Testis (tissue), 3 donors: ENCODE measurements around the gene ESRRB. TPM values are rescaled to one million over a fixed set of nuclear protein-coding genes. Genes with fewer than 3 reads are reported as not detected.

ENCODE experiments used
- DNase-seq: peaks from one replicate; pipeline ENCODE4 v3.0.0-alpha.2; 2019
- H3K27ac ChIP-seq, 2 donors: fragments of 200-600 bp; sonication (generic); one replicate each; pipeline ENCODE4 v1.5.1; 2019
- H3K27me3 ChIP-seq: fragments of 200-600 bp; sonication (generic); one replicate; pipeline ENCODE4 v1.5.1; 2019
- H3K36me3 ChIP-seq: fragments of 200-600 bp; sonication (generic); one replicate; pipeline ENCODE4 v1.5.1; 2017; ENCODE audit warnings: low read depth; ENCODE audit errors: missing control alignments
- H3K4me1 ChIP-seq: fragments of 200-600 bp; sonication (generic); one replicate; pipeline ENCODE4 v1.5.1; 2019
- H3K4me3 ChIP-seq, 2 donors: fragments of 200-600 bp; sonication (generic); one replicate each; pipeline ENCODE4 v1.5.1; 2017 to 2019
- H3K9me3 ChIP-seq: fragments of 200-600 bp; sonication (generic); one replicate; pipeline ENCODE4 v1.5.1; 2017
- CTCF ChIP-seq, 3 experiments: fragments of 450-650 bp in 2 of 3; fragments of 200-600 bp in 1 of 3; sonication (generic) in 1 of 3; IDR thresholded peaks; one replicate each; pipeline ENCODE4 v1.5.1; 2016 to 2019; ENCODE audit warnings: antibody characterized with exemption in 3 of 3, mild to moderate bottlenecking in 2 of 3, moderate library complexity in 1 of 3
- POLR2A ChIP-seq: fragments of 450-650 bp; IDR thresholded peaks from one replicate; pipeline ENCODE4 v1.6.1; 2017; ENCODE audit warnings: antibody characterized with exemption, mild to moderate bottlenecking, moderate library complexity
- WGBS, 2 donors: methylation state at CpG; one replicate each; pipeline ENCODE4 v1.1.5; 2018; 5-methylcytosine and 5-hydroxymethylcytosine counted together
- intact Hi-C: fragments of 100-400 bp; cut with DNase I; formaldehyde crosslinking; loops from one replicate; pipeline ENCODE4 v1.15.1; 2023; ENCODE audit warnings: low total_unique reads
- polyA plus RNA-seq: library from polyadenylated mRNA; stranded (reverse); fragments of 350-450 nt; fragmentation: Illumina TruSeq; extraction: RNeasy Lipid Tissue Mini Kit (QIAGEN cat#74804); gene quantifications from one replicate; pipeline ENCODE4 v1.2.3, GENCODE V29; 2014; ENCODE audit warnings: low read depth, low replicate concordance; ENCODE audit not compliant: insufficient read depth
- total RNA-seq, 2 donors: library from RNA; depleted of rRNA; stranded (reverse); fragments of >200 nt; gene quantifications; one replicate each; pipeline ENCODE4 v1.2.3, GENCODE V29; 2016

Gene ESRRB
- total and polyA plus RNA-seq, 3 donors from 2014 or later: 2.5 to 3.3 (median 2.8) TPM

GRCh38 chr14:76537906-76538647 lies 162.1 kb downstream of the ESRRB start:
- intact Hi-C loops: no loop called here
- Histone ChIP-seq H3K9me3 (no peaks in the 10 kb centered on the region), H3K27me3 (no peaks in the 10 kb centered on the region), H3K4me1 (no peaks in the 10 kb centered on the region), H3K27ac (no peak overlapping the region), H3K36me3 (no peaks in the 10 kb centered on the region), H3K4me3 (no peak overlapping the region)
- TF ChIP-seq POLR2A: no peak
- TF ChIP-seq CTCF (IDR thresholded peaks at IDR 0.05): no peak
- WGBS, 2 donors: 64 to 74% methylated on average over 10 of the region's 10 CpGs
- no peak for DNase-seq

- Histone ChIP-seq H3K27ac (no peak overlapping the region), H3K4me3 (no peak overlapping the region)
- intact Hi-C loops: no loop called here
These were observed 162.7 kb downstream of the ESRRB start for GRCh38 chr14:76538648-76539008.

GRCh38 chr14:76539130-76539529 lies 163.2 kb downstream of the ESRRB start:
- no peak for DNase-seq
- Histone ChIP-seq H3K9me3 (no peaks in the 10 kb centered on the region), H3K36me3 (no peaks in the 10 kb centered on the region), H3K27me3 (no peaks in the 10 kb centered on the region), H3K4me3 (no peak overlapping the region), H3K4me1 (no peaks in the 10 kb centered on the region), H3K27ac (no peak overlapping the region)
- intact Hi-C loops: no loop called here
- no peak for TF ChIP-seq POLR2A
- TF ChIP-seq CTCF (IDR thresholded peaks at IDR 0.05): no peak

More at GRCh38 chr14:76538648-76539008, 162.7 kb downstream of the ESRRB start:
- 70 to 89% methylated on average over 1 of the region's 1 CpG for WGBS, 2 donors
- Histone ChIP-seq H3K36me3 (no peaks in the 10 kb centered on the region), H3K27me3 (no peaks in the 10 kb centered on the region), H3K9me3 (no peaks in the 10 kb centered on the region), H3K4me1 (no peaks in the 10 kb centered on the region)
- TF ChIP-seq POLR2A (no peak), CTCF (IDR thresholded peaks at IDR 0.05) (no peak)
- DNase-seq: no peak

- Histone ChIP-seq H3K4me1 (no peaks in the 10 kb centered on the region), H3K27ac (no peak overlapping the region), H3K4me3 (no peak overlapping the region), H3K9me3 (no peaks in the 10 kb centered on the region), H3K27me3 (no peaks in the 10 kb centered on the region), H3K36me3 (no peaks in the 10 kb centered on the region)
- 29 to 55% methylated on average over 10 of the region's 10 CpGs for WGBS, 2 donors
- intact Hi-C loops: loop anchor here (10.0 kb wide), 1 partner anchor 253 kb away; no protein-coding TSS in a partner anchor
- no peak for DNase-seq
- TF ChIP-seq CTCF (IDR thresholded peaks at IDR 0.05) (no peak), POLR2A (no peak)
These were observed 165.8 kb downstream of the ESRRB start for GRCh38 chr14:76541594-76542219.
